Fibroblast of mammary gland (primary cell): ENCODE measurements around the gene CHRNA9.
A peak's percentile ranks its signal among the peaks of the same experiment; 100 is the strongest.

Source experiments
- DNase-seq: peaks from one replicate; pipeline ENCODE4 v3.0.0-alpha.2; 2010; ENCODE audit warnings: low read depth
- H3K4me3 ChIP-seq: 2 replicates; pipeline ENCODE4 v1.5.1; 2011; ENCODE audit warnings: low read depth, mild to moderate bottlenecking, low read length, moderate library complexity; ENCODE audit not compliant: control insufficient read depth
- CTCF ChIP-seq: conservative IDR thresholded peaks from 2 replicates; pipeline ENCODE4 v1.5.1; 2011; ENCODE audit warnings: low read depth, low read length, inconsistent platforms; ENCODE audit not compliant: control insufficient read depth, insufficient read depth

Gene CHRNA9

GRCh38 chr4:40328383-40328782 is 6.8 kb upstream of the CHRNA9 start:
- TF ChIP-seq CTCF: no peak
- no peak overlapping the region for H3K4me3 ChIP-seq
- no peak for DNase-seq

- TF ChIP-seq CTCF: no peak
- no peak for DNase-seq
Measured at GRCh38 chr4:40329805-40330204, 5.3 kb upstream of the CHRNA9 start.

GRCh38 chr4:40330536-40330935 is 4.6 kb upstream of the CHRNA9 start:
- no peak for DNase-seq
- no peak overlapping the region for H3K4me3 ChIP-seq
- no peak for TF ChIP-seq CTCF

More at GRCh38 chr4:40329805-40330204, 5.3 kb upstream of the CHRNA9 start:
- no peak overlapping the region for H3K4me3 ChIP-seq

- DNase-seq: no peak
- H3K4me3 ChIP-seq: no peak overlapping the region
- no peak for TF ChIP-seq CTCF
Measured at GRCh38 chr4:40331101-40331745, 3.9 kb upstream of the CHRNA9 start.

- H3K4me3 ChIP-seq: no peak overlapping the region
- no peak for TF ChIP-seq CTCF
- DNase-seq: no peak
Measured at GRCh38 chr4:40331961-40332360, 3.2 kb upstream of the CHRNA9 start.

- H3K4me3 ChIP-seq: no peak overlapping the region
- peak; percentile 85 for DNase-seq
- no peak for TF ChIP-seq CTCF
Measured at GRCh38 chr4:40333921-40334352, 1.2 kb upstream of the CHRNA9 start.

GRCh38 chr4:40335525-40335894 is 377 bp downstream of the CHRNA9 start:
- H3K4me3 ChIP-seq: no peak overlapping the region
- TF ChIP-seq CTCF: no peak
- DNase-seq: peak; percentile 83
